OCI-LY7 (cell line): ENCODE measurements around the gene HCAR3. TPM values are rescaled to one million over a fixed set of nuclear protein-coding genes. Genes with fewer than 3 reads are reported as not detected.
"Not testable (repeated sequence)": the region's sequence is repeated elsewhere in the genome, so short reads cannot be mapped to it uniquely, and the experiment has no call there.

Experiments
- Bru-seq: library from RNA; stranded (reverse); fragments of 400-500 nt; gene quantifications from one replicate; lab custom pipeline; 2021; lab: Mats Ljungman, UMichigan
- BruChase-seq, 2 experiments: library from RNA; stranded (reverse); fragments of 400-500 nt; gene quantifications; one replicate each; lab custom pipeline; 2021; lab: Mats Ljungman, UMichigan
- BruUV-seq: library from RNA; stranded (reverse); fragments of 400-500 nt; replicated peaks from 2 replicates; lab custom pipeline; 2021; lab: Mats Ljungman, UMichigan
- CTCF ChIA-PET: fragments of 300-600 bp; sonication (Branson Sonifier 250); formaldehyde crosslinking; loops from one replicate; lab custom pipeline; 2022; ENCODE audit warnings: antibody characterized with exemption; ENCODE audit not compliant: unreplicated experiment; lab: Charles Lee
- POLR2A ChIA-PET: fragments of 300-600 bp; sonication (Branson Sonifier 250); formaldehyde crosslinking; loops from one replicate; lab custom pipeline; 2022; ENCODE audit warnings: antibody characterized with exemption; lab: Charles Lee
- DNase-seq: peaks from one replicate; pipeline ENCODE4 v3.0.0-alpha.2; 2015; ENCODE audit warnings: low spot score
- H2AFZ ChIP-seq: fragments of 200-600 bp; sonication (generic), shearing (Covaris generic); 2 replicates; pipeline ENCODE4 v1.6.1; 2014; ENCODE audit warnings: mild to moderate bottlenecking, antibody characterized with exemption, low read length, moderate library complexity
- H3K27ac ChIP-seq: fragments of 200-600 bp; sonication (generic); 2 replicates; pipeline ENCODE4 v1.5.1; 2014; ENCODE audit warnings: mixed run types, low read depth, mild to moderate bottlenecking, moderate library complexity, low read length, inconsistent platforms; ENCODE audit not compliant: poor library complexity, severe bottlenecking
- H3K36me3 ChIP-seq: fragments of 200-600 bp; sonication (generic); 2 replicates; pipeline ENCODE4 v1.6.1; 2014; ENCODE audit warnings: mild to moderate bottlenecking, antibody characterized with exemption, low read length, moderate library complexity, mixed read lengths; ENCODE audit not compliant: insufficient read depth
- H3K4me1 ChIP-seq: fragments of 200-600 bp; sonication (generic); 2 replicates; pipeline ENCODE4 v1.5.1; 2014; ENCODE audit warnings: mild to moderate bottlenecking, low read length; ENCODE audit not compliant: insufficient read depth, poor library complexity, severe bottlenecking
- H3K4me2 ChIP-seq: fragments of 200-600 bp; sonication (generic); 2 replicates; pipeline ENCODE4 v1.6.1; 2014; ENCODE audit warnings: mild to moderate bottlenecking, low read length
- H3K4me3 ChIP-seq: fragments of 200-600 bp; sonication (generic); 2 replicates; pipeline ENCODE4 v1.5.1; 2014; ENCODE audit warnings: mild to moderate bottlenecking, low read depth, low read length; ENCODE audit not compliant: poor library complexity, severe bottlenecking
- H3K79me2 ChIP-seq: fragments of 200-600 bp; sonication (generic); 2 replicates; pipeline ENCODE4 v1.6.1; 2016; ENCODE audit warnings: low read depth, mild to moderate bottlenecking, low read length, moderate library complexity, mixed read lengths; ENCODE audit not compliant: insufficient read depth
- H3K9me2 ChIP-seq: fragments of 200-600 bp; sonication (generic); 2 replicates; pipeline ENCODE4 v1.6.1; 2016; ENCODE audit warnings: mild to moderate bottlenecking, low read length, mixed read lengths; ENCODE audit not compliant: insufficient read depth
- H3K9me3 ChIP-seq: fragments of 200-600 bp; sonication (generic); 2 replicates; pipeline ENCODE4 v1.6.1; 2014; ENCODE audit warnings: mild to moderate bottlenecking, mixed run types, low read length, mixed read lengths
- H4K20me1 ChIP-seq: fragments of 200-600 bp; sonication (generic); 2 replicates; pipeline ENCODE4 v1.6.1; 2014; ENCODE audit warnings: mild to moderate bottlenecking, antibody characterized with exemption, low read length, moderate library complexity, mixed read lengths; ENCODE audit not compliant: insufficient read depth
- CTCF ChIP-seq: fragments of 200-600 bp; sonication (generic); conservative IDR thresholded peaks from 2 replicates; pipeline ENCODE4 v1.5.1; 2014; ENCODE audit warnings: mild to moderate bottlenecking, antibody characterized with exemption, low read length, moderate library complexity, mixed read lengths
- EZH2phosphoT487 ChIP-seq: fragments of 200-600 bp; sonication (generic); IDR thresholded peaks from 2 replicates; pipeline ENCODE4 v1.6.1; 2018; ENCODE audit warnings: low read depth, borderline replicate concordance, mild to moderate bottlenecking, mixed run types, antibody characterized with exemption, low read length, moderate library complexity, mixed read lengths
- intact Hi-C: fragments of 100-400 bp; cut with micrococcal nuclease; formaldehyde crosslinking; loops from one replicate; pipeline ENCODE4 v1.10.0; 2022; ENCODE audit not compliant: unreplicated experiment
- long read RNA-seq: library from polyadenylated mRNA; stranded (forward); transcript quantifications from one replicate; pipeline ENCODE4 v2.0.0, GENCODE V29; 2022
- total RNA-seq, 2 experiments: library from RNA; depleted of rRNA in 1 of 2; stranded (reverse); fragments of >200 nt in 1 of 2; shearing (Covaris generic) in 1 of 2; gene quantifications; 2 replicates each; pipeline ENCODE4 v1.2.3, GENCODE V29; 2014 to 2022

HCAR3 gene
- total RNA-seq (2014; rRNA removed; shearing (Covaris generic)) (not detected in 2 replicates), total RNA-seq (2022) (not detected in 2 replicates), Bru-seq, nascent RNA (not detected), BruChase-seq, experiment 1, labeled RNA remaining after a 6-hour chase (not detected), BruChase-seq, experiment 2, labeled RNA remaining after a 2-hour chase (not detected)
- long read RNA-seq, result 0 reads

- H3K79me2 ChIP-seq, H3K9me2 ChIP-seq, H3K9me3 ChIP-seq, DNase-seq, H2AFZ ChIP-seq, BruUV-seq, H4K20me1 ChIP-seq, H3K4me3 ChIP-seq, intact Hi-C loops, POLR2A ChIA-PET, H3K36me3 ChIP-seq, H3K27ac ChIP-seq, CTCF ChIA-PET: not testable (repeated sequence)
- Histone ChIP-seq H3K4me2 (peak within 1 kb of the TSS; percentile 38; the same call in 1 of the 2 replicates), H3K4me1 (peaks cover 18% of the 10 kb centered on the region)
These were observed at the start of gene HCAR3 for GRCh38 chr12:122716658-122717057. HCAR3 (minus strand) TSS chr12:122716811; CDS start chr12:122716737, 74 bp downstream.

- Histone ChIP-seq H3K4me2 (no peak overlapping the region), H3K27ac (no peak overlapping the region), H3K36me3 (peaks cover 89% of the 10 kb centered on the region), H3K4me1 (peaks cover 23% of the 10 kb centered on the region), H2AFZ (no peak overlapping the region), H3K4me3 (no peak overlapping the region), H3K9me2 (no peaks in the 10 kb centered on the region), H3K9me3 (no peaks in the 10 kb centered on the region), H4K20me1 (peaks cover 15% of the 10 kb centered on the region; the same call in 1 of the 2 replicates), H3K79me2 (peaks cover 69% of the 10 kb centered on the region)
- no peak for DNase-seq
- POLR2A ChIA-PET, result interaction anchor here (0.8 to 1.4 kb wide), 3 partner anchors 16 to 39 kb away, joined by 3 read pairs; no protein-coding TSS in a partner anchor
- no TSS peak for BruUV-seq
- CTCF ChIA-PET, result no interaction called here
- TF ChIP-seq EZH2phosphoT487, result no peak
- no peak for TF ChIP-seq CTCF
- intact Hi-C loops, result no loop called here
These were observed 41.0 kb upstream of the HCAR3 start for GRCh38 chr12:122757568-122757967.

DNA sequence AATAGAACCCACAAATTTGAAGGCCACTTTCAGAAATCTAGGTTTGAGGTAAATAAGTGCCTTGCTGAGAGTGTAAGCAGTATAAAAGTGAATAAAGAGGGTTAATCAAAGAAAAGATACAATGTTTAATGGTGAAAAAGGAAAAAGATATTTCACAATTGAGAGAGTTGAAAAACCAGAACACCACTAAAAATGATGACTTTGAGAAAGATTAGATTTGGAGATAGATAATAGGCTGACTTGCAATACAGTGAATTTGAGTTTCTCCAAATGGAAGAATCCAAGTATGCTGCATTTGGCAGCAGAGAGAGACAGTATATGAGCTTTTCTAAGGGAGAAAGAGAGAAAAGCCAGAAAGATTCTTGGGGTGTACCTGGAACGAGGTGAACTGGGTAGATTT, 38.2 kb upstream of the HCAR3 start:
- no peaks in the 10 kb centered on the region for H3K9me2 ChIP-seq
- H3K4me1 ChIP-seq, result peaks cover 42% of the 10 kb centered on the region
- H3K4me2 ChIP-seq, result peak overlapping the region; percentile 96
- H3K27ac ChIP-seq, result no peak overlapping the region
- peaks cover 11% of the 10 kb centered on the region; the same call in 1 of the 2 replicates for H4K20me1 ChIP-seq
- ChIA-PET POLR2A (no interaction called here), CTCF (no interaction called here)
- H2AFZ ChIP-seq, result no peak overlapping the region
- BruUV-seq, result no TSS peak
- H3K4me3 ChIP-seq, result no peak overlapping the region
- intact Hi-C loops, result no loop called here
- H3K36me3 ChIP-seq, result peaks cover 63% of the 10 kb centered on the region
- TF ChIP-seq EZH2phosphoT487 (no peak), CTCF (no peak)
- H3K9me3 ChIP-seq, result no peaks in the 10 kb centered on the region; the same call in 1 of the 2 replicates
- DNase-seq, result no peak
- H3K79me2 ChIP-seq, result peaks cover 63% of the 10 kb centered on the region
